Stimulated activated CD8-positive, alpha-beta memory T cell treated with anti-CD3 and anti-CD28 coated beads, Interleukin-12 subunit alpha, Interleukin-12 subunit beta, amount 100 ng/mL, for 24 hours (primary cell): ENCODE data around the gene MRRF.
"Not testable (repeated sequence)": the region's sequence is repeated elsewhere in the genome, so short reads cannot be mapped to it uniquely, and the experiment has no call there.

ENCODE experiments used
- DNase-seq: peaks from one replicate; pipeline ENCODE4 v3.0.0-alpha.2; 2020; ENCODE audit errors: extremely low read depth

MRRF gene

DNA sequence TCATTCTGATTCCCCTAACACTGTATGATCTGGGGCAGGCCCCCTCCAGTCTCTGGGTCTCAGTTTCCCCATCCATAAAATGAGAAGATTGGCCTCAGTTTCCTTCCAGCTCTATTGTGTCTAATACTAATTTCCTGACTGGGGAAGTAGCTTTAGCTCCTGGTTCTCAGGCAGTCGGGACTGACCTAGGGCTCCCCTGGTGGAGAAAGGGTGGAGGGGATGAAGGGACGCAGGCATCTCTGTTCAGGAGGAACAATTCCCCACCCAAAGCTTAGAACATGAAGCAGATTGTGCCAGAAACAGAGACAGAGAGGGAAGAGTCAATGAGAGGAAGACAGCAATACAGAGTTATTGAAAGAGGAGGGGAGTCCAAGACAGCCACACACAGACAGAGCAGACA lies 91.9 kb downstream of the MRRF start:
- no peak for DNase-seq

GRCh38 chr9:122360891-122361290 lies 96.2 kb downstream of the MRRF start:
- DNase-seq, result no peak

DNA sequence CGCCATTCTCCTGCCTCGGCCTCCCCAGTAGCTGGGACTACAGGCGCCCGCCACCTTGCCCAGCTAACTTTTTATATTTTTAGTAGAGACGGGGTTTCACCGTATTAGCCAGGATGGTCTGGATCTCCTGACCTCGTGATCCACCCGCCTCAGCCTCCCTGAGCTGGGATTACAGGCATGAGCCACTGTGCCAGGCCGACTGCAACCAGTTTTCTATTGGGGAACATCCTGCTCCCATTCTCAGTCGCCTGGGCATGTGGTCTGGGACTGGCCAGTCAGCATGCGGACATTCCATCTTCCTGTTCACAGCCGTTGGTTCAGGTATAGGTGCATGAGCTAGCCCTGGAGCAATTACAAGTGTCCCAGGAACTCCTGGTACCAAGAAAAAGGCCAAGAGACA lies 98.4 kb downstream of the MRRF start:
- DNase-seq, result not testable (repeated sequence)

DNA sequence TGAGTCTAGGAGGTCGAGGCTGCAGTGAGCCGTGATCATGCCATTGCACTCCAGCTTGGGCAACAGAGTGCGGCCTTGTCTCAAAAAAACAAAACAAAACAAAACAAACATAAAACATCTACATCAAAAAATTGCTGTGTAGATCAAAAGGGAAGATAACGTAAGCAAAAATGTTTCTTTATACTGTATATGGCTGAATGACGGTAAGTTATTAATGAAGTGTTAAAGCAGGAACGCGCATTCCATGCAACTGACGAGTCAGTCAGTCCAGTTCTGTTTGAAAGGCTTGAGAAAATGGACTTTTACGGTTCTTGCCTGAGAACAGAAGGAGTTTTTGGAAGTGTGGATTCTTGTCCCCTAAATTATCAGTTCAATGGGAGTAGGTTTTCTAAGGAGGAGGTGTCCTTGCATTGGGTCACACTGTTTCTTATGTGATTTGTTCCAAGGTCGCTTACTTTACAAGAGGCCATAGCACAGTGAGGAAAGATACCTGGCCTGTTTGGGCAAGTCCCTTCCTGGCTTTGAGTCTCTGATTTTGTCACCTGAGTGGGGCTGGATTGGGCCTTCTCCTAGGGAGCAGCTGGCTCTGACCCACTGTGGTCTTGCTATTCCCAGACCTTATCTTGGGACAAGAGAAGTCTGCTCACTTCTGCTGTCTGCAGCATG lies 99.6 kb downstream of the MRRF start:
- no peak for DNase-seq

GRCh38 chr9:122364783-122365150 lies 100.1 kb downstream of the MRRF start:
- DNase-seq, result no peak

- DNase-seq, result no peak
Observed at GRCh38 chr9:122366074-122366660, 101.5 kb downstream of the MRRF start.

GRCh38 chr9:122367065-122367464 lies 102.4 kb downstream of the MRRF start:
- no peak for DNase-seq

DNA sequence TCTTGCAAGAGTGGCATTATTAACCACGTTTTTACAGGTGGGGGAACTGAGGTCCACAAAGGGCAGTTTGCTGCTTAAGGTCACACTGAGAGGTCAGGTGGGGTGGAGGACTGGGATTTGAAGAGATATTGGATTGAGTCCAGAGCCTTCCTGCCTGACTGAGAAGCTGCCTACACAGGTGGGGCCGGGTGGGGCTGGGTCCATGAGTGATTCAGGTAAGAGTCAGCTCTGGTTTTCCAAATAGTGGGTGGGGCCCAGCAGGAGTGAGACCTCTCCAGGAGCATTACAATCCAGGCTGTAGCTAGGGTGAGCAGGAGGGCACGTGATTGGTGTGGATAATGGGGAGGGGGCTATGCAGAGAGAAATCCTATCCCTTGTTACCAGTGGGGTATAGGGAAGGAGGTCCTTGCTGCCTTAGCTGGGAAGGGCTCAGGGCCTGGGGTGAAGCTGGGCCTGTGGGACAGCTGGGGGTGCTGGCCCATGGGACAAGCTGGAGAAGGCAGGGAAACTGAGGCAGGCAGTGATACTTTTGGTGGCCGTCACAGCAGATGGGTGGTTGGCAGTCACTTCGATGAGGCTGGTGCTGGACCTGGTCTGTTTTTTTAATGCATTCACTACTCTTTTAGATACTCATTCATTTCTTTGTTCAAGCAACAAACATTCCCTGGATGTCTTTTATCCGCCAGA lies 103.2 kb downstream of the MRRF start:
- no peak for DNase-seq

- DNase-seq, result no peak
Observed at GRCh38 chr9:122368642-122369041, 104.0 kb downstream of the MRRF start.

DNA sequence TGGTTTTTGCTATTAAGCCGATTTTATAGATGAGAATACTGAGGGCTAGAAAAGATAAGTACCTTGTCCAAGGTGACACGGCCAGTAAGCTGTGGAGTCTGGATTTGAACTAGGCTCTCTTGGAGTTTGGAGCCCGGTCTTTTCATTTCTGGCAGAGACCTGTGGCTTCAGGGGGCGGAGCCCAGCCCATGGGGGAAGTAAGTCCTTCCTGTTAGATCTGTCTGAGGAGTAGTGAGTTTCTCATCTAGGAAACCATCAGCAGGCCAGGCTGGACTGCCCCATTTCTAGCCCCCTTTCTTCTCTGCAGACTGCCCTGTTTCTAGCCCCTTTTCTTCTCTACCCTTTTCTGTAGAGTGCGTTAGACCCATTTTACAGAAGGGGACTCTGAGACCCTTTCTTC lies 105.6 kb downstream of the MRRF start:
- DNase-seq, result no peak

- no peak for DNase-seq
Observed at GRCh38 chr9:122370869-122371755, 106.4 kb downstream of the MRRF start, which contains the start of gene PTGS1. Gene PTGS1, plus strand, starts transcription at chr9:122371024. Its CDS starts 61 bp downstream, at chr9:122371085.

- no peak for DNase-seq
Observed at GRCh38 chr9:122371846-122372245, 107.2 kb downstream of the MRRF start.

DNA sequence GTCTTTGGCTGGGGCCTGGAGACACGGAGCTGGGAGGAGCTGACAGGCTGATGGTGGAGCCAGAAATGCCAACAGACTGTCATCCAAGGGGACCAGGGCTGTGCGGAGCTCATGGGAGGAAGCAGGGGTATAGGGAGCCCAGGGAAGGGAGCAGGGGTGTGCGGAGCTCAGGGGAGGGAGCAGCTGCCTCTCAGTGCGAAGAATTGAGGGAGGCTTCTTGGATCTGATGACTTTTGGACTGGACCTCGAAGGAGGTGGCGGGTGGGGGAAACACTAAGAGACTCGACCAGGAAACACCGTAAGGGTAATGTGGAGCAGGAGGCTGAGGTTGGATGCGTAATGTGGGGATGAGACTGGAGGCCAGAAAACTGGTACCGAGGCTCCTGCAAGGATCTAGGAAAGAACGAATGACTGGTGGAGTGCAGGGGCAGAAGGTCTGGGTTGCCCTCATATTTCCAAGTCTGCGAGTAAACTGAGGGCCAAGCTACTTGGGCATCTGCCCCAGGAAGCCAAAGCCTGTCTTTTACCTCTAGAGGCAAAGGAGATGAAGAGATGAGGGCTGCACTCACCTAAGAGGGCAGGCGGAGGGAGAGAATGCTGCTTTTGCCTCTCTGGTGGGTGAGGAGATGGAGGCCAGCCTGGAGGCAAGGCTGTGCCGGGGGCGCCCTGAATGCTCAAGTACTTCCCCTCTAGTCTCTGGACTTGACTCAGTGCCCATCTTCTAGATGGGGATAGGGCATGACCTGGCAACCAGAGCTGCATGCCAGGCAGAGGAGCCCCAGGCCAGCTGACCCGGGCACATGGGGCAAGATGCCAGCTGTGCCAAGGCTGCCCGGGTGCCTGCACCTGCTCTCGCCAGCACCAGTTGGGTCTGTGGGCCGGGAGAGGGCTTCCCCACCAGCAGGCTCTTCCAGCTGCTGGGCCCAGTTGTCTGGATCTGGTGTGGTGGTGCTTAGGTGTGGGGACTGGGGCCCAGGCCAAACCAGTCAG lies 108.5 kb downstream of the MRRF start:
- DNase-seq, result no peak

GRCh38 chr9:122374885-122375420 lies 110.3 kb downstream of the MRRF start:
- DNase-seq, result no peak

- no peak for DNase-seq
Observed at GRCh38 chr9:122376796-122377195, 112.1 kb downstream of the MRRF start.

- DNase-seq, result no peak
Observed at GRCh38 chr9:122377241-122378164, 112.8 kb downstream of the MRRF start.

DNA sequence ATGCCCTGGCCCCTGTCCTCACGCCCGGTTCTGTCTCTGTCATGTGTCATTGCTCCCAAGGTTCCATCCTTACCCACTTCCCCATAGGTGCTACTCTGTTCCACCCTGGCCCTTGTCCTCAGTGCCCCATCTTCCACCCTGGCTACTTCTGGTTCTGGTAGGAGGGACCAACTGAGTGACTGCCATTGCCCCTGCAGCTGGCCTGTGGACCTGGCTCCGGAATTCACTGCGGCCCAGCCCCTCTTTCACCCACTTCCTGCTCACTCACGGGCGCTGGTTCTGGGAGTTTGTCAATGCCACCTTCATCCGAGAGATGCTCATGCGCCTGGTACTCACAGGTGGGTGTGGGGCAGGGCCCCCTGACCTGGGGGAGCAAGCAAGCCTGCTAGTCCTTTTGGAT lies 113.6 kb downstream of the MRRF start:
- no peak for DNase-seq

- no peak for DNase-seq
Observed at GRCh38 chr9:122379340-122379739, 114.7 kb downstream of the MRRF start.

- no peak for DNase-seq
Observed at GRCh38 chr9:122380293-122380692, 115.6 kb downstream of the MRRF start.
